HEK293 (cell line): ENCODE results near the gene MRTFA.

Experiments
- BCL11B ChIP-seq: fragments of 450-650 bp; formaldehyde crosslinking; IDR thresholded peaks from 2 replicates; pipeline ENCODE4 v1.5.1; 2016; ENCODE audit warnings: low read depth, missing biosample characterization, missing genetic modification characterization
- CTCF ChIP-seq: fragments of 450-650 bp; formaldehyde crosslinking; IDR thresholded peaks from 2 replicates; pipeline ENCODE4 v1.5.1; 2016; ENCODE audit warnings: missing biosample characterization, missing genetic modification characterization
- ZFP37 ChIP-seq: fragments of 450-650 bp; formaldehyde crosslinking; IDR thresholded peaks from 2 replicates; pipeline ENCODE4 v1.5.1; 2016; ENCODE audit warnings: missing biosample characterization, missing genetic modification characterization
- ZNF114 ChIP-seq: fragments of 450-650 bp; formaldehyde crosslinking; IDR thresholded peaks from 2 replicates; pipeline ENCODE4 v1.5.0; 2017; ENCODE audit warnings: missing biosample characterization, missing genetic modification characterization
- ZNF366 ChIP-seq: fragments of 450-650 bp; formaldehyde crosslinking; conservative IDR thresholded peaks from 2 replicates; pipeline ENCODE4 v1.5.1; 2016; ENCODE audit warnings: missing biosample characterization, missing genetic modification characterization
- ZSCAN18 ChIP-seq: fragments of 450-650 bp; formaldehyde crosslinking; IDR thresholded peaks from 2 replicates; pipeline ENCODE4 v1.5.1; 2016; ENCODE audit warnings: missing biosample characterization, missing genetic modification characterization
- TF ChIP-seq, protein P1 (sequence below): fragments of 450-650 bp; formaldehyde crosslinking; IDR thresholded peaks from 2 replicates; pipeline ENCODE4 v1.5.1; 2016; ENCODE audit warnings: missing biosample characterization, missing genetic modification characterization

- TF ChIP-seq CTCF (no peak), BCL11B (tag by site-specific recombination) (no peak), ZSCAN18 (no peak), ZFP37 (no peak), ZNF114 (tag by site-specific recombination) (no peak), ZNF366 (tag by site-specific recombination) (no peak)
- TF ChIP-seq, protein P1, sequence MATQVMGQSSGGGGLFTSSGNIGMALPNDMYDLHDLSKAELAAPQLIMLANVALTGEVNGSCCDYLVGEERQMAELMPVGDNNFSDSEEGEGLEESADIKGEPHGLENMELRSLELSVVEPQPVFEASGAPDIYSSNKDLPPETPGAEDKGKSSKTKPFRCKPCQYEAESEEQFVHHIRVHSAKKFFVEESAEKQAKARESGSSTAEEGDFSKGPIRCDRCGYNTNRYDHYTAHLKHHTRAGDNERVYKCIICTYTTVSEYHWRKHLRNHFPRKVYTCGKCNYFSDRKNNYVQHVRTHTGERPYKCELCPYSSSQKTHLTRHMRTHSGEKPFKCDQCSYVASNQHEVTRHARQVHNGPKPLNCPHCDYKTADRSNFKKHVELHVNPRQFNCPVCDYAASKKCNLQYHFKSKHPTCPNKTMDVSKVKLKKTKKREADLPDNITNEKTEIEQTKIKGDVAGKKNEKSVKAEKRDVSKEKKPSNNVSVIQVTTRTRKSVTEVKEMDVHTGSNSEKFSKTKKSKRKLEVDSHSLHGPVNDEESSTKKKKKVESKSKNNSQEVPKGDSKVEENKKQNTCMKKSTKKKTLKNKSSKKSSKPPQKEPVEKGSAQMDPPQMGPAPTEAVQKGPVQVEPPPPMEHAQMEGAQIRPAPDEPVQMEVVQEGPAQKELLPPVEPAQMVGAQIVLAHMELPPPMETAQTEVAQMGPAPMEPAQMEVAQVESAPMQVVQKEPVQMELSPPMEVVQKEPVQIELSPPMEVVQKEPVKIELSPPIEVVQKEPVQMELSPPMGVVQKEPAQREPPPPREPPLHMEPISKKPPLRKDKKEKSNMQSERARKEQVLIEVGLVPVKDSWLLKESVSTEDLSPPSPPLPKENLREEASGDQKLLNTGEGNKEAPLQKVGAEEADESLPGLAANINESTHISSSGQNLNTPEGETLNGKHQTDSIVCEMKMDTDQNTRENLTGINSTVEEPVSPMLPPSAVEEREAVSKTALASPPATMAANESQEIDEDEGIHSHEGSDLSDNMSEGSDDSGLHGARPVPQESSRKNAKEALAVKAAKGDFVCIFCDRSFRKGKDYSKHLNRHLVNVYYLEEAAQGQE (tag by site-specific recombination), result no peak
Observed at GRCh38 chr22:40444178-40444831, 192.2 kb downstream of the MRTFA start.
